Osteoblast (primary cell): ENCODE results near the gene GAPT. TPM values are rescaled to one million over a fixed set of nuclear protein-coding genes. Genes with fewer than 3 reads are reported as not detected.

Source experiments
- DNase-seq: peaks from one replicate; pipeline ENCODE4 v3.0.0; 2011; ENCODE audit warnings: low spot score, mixed read lengths; ENCODE audit not compliant: insufficient read length; ENCODE audit errors: missing footprints
- H2AFZ ChIP-seq: 2 replicates; pipeline ENCODE4 v1.6.0; 2011; ENCODE audit warnings: mild to moderate bottlenecking, low read length
- H3K27ac ChIP-seq: 2 replicates; pipeline ENCODE4 v1.5.1; 2011; ENCODE audit warnings: mild to moderate bottlenecking, low read depth, low read length, moderate library complexity
- H3K27me3 ChIP-seq: 2 replicates; pipeline ENCODE4 v1.6.0; 2012; ENCODE audit warnings: mild to moderate bottlenecking, control low read depth, inconsistent platforms, low read length, moderate library complexity; ENCODE audit not compliant: insufficient read depth
- H3K36me3 ChIP-seq: 2 replicates; pipeline ENCODE4 v1.5.1; 2011; ENCODE audit warnings: mild to moderate bottlenecking, low read length, control low read depth, moderate library complexity; ENCODE audit not compliant: insufficient read depth
- H3K4me1 ChIP-seq: 2 replicates; pipeline ENCODE4 v1.5.1; 2011; ENCODE audit warnings: mild to moderate bottlenecking, low read length, control low read depth, moderate library complexity; ENCODE audit not compliant: insufficient read depth
- H3K4me2 ChIP-seq: 2 replicates; pipeline ENCODE4 v1.6.0; 2011; ENCODE audit warnings: mild to moderate bottlenecking, low read length; ENCODE audit not compliant: insufficient read depth
- H3K4me3 ChIP-seq: fragments of 200-600 bp; sonication (generic); 3 replicates; pipeline ENCODE4 v1.5.1; 2012; ENCODE audit warnings: mild to moderate bottlenecking, low read length, inconsistent platforms; ENCODE audit not compliant: insufficient read depth
- H3K79me2 ChIP-seq: 2 replicates; pipeline ENCODE4 v1.6.0; 2012; ENCODE audit warnings: mild to moderate bottlenecking, low read length, control low read depth, inconsistent platforms; ENCODE audit not compliant: insufficient read depth
- H3K9me3 ChIP-seq: 2 replicates; pipeline ENCODE4 v1.5.1; 2011; ENCODE audit warnings: low read depth, low read length, control low read depth
- H4K20me1 ChIP-seq: 2 replicates; pipeline ENCODE4 v1.6.0; 2012; ENCODE audit warnings: mild to moderate bottlenecking, low read length, control low read depth; ENCODE audit not compliant: insufficient read depth
- total RNA-seq: library from RNA; depleted of rRNA; stranded (reverse); fragments of >200 nt; gene quantifications from 2 replicates; pipeline ENCODE4 v1.2.3, GENCODE V29; 2012
- TF ChIP-seq, protein P1 (sequence below): IDR thresholded peaks from 2 replicates; pipeline ENCODE4 v1.5.1; 2011; ENCODE audit warnings: mild to moderate bottlenecking, low read depth, low read length, moderate library complexity; ENCODE audit errors: extremely low read depth

The GAPT gene
- total RNA-seq, 1 donor: not detected

- peaks cover 39% of the 10 kb centered on the region for H3K79me2 ChIP-seq
- peaks cover 33% of the 10 kb centered on the region for H3K4me1 ChIP-seq
- H3K36me3 ChIP-seq: peaks cover 37% of the 10 kb centered on the region
- peak within 1 kb of the TSS; percentile 87 for H3K27ac ChIP-seq
- peak within 1 kb of the TSS; percentile 75 for H3K4me2 ChIP-seq
- TF ChIP-seq, protein P1, sequence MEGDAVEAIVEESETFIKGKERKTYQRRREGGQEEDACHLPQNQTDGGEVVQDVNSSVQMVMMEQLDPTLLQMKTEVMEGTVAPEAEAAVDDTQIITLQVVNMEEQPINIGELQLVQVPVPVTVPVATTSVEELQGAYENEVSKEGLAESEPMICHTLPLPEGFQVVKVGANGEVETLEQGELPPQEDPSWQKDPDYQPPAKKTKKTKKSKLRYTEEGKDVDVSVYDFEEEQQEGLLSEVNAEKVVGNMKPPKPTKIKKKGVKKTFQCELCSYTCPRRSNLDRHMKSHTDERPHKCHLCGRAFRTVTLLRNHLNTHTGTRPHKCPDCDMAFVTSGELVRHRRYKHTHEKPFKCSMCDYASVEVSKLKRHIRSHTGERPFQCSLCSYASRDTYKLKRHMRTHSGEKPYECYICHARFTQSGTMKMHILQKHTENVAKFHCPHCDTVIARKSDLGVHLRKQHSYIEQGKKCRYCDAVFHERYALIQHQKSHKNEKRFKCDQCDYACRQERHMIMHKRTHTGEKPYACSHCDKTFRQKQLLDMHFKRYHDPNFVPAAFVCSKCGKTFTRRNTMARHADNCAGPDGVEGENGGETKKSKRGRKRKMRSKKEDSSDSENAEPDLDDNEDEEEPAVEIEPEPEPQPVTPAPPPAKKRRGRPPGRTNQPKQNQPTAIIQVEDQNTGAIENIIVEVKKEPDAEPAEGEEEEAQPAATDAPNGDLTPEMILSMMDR: no peak
- H2AFZ ChIP-seq: peak within 1 kb of the TSS; percentile 76
- peaks cover 37% of the 10 kb centered on the region for H4K20me1 ChIP-seq
- no peaks in the 10 kb centered on the region for H3K9me3 ChIP-seq
- H3K27me3 ChIP-seq: no peaks in the 10 kb centered on the region
- peak within 1 kb of the TSS; percentile 87 for H3K4me3 ChIP-seq
- DNase-seq: peak; percentile 95
These were observed 31.1 kb upstream of the GAPT start, which contains the start of gene PLK2 for GRCh38 chr5:58460002-58460731. PLK2 (minus strand) TSS chr5:58460086; CDS start chr5:58459959, 127 bp downstream.

GRCh38 chr5:58460732-58461286 is 30.4 kb upstream of the GAPT start:
- peaks cover 39% of the 10 kb centered on the region for H3K79me2 ChIP-seq
- H3K4me2 ChIP-seq: peak overlapping the region; percentile 75
- H3K9me3 ChIP-seq: no peaks in the 10 kb centered on the region
- H4K20me1 ChIP-seq: peaks cover 31% of the 10 kb centered on the region
- H3K27me3 ChIP-seq: no peaks in the 10 kb centered on the region
- H3K36me3 ChIP-seq: peaks cover 31% of the 10 kb centered on the region
- peak overlapping the region; percentile 87 for H3K27ac ChIP-seq
- peaks cover 26% of the 10 kb centered on the region for H3K4me1 ChIP-seq
- TF ChIP-seq, protein P1: peak; percentile 74
- H3K4me3 ChIP-seq: peak overlapping the region; percentile 87
- DNase-seq: peak; percentile 88
- peak overlapping the region; percentile 76 for H2AFZ ChIP-seq

- Histone ChIP-seq H3K4me1 (peaks cover 13% of the 10 kb centered on the region), H3K4me3 (no peak overlapping the region), H3K9me3 (no peaks in the 10 kb centered on the region), H3K79me2 (peaks cover 27% of the 10 kb centered on the region), H2AFZ (no peak overlapping the region), H3K4me2 (no peak overlapping the region), H3K27me3 (no peaks in the 10 kb centered on the region), H3K27ac (no peak overlapping the region), H4K20me1 (peaks cover 17% of the 10 kb centered on the region), H3K36me3 (peaks cover 18% of the 10 kb centered on the region)
- TF ChIP-seq, protein P1: no peak
- peak; percentile 4 for DNase-seq
These were observed 29.1 kb upstream of the GAPT start for GRCh38 chr5:58462154-58462553.

- Histone ChIP-seq H2AFZ (no peak overlapping the region), H3K27me3 (no peaks in the 10 kb centered on the region), H3K4me3 (no peak overlapping the region), H3K36me3 (peaks cover 12% of the 10 kb centered on the region), H3K4me1 (peaks cover 7% of the 10 kb centered on the region), H3K4me2 (no peak overlapping the region), H4K20me1 (peaks cover 12% of the 10 kb centered on the region), H3K27ac (no peak overlapping the region), H3K9me3 (no peaks in the 10 kb centered on the region), H3K79me2 (peaks cover 21% of the 10 kb centered on the region)
- TF ChIP-seq, protein P1: peak; percentile 57
- DNase-seq: peak; percentile 15
These were observed 28.5 kb upstream of the GAPT start for GRCh38 chr5:58462623-58463230.
